ENCODE measurements around the gene ZBTB16.

Gene ZBTB16

DNA sequence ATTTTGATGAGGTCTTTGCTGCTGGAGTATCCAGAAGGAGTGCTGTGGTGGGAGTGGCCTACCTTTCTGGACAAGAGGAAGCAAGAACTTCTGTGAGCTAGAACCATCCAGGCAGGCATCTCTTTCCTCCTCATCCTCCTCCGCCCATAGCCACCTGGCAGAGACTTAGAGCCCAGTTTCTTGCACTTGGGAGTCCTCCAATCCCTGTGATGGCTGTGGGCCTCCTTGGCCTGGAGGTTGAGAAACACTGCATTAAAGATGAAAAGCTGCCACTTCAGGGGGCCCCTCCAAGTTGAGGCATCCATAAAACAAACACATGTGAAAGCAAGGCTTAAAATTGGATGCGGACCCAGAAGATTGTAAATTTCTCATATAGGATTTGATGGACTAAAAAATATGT, 110.3 kb downstream of the ZBTB16 start:
- FAIRE-seq = no peak

DNA sequence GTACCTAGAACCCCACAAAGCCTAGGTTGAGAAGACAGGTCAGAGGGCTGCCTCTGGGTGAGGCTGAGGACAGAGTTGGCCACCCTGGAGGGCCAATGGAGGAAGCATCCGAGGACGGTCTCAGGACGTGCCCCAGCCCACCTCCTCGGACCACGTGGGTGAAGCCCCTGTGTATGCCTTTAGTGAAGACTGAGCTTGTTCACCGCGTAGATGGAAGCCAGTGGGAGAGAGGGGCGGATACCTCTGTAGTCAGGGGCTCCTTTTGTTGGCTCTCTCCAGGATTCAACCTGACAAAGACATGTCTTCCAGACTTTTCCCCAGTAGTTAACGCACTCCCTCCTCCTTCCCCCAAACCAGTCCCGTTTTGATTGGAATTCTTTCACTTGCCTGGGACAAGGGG, 110.7 kb downstream of the ZBTB16 start:
- no peak for FAIRE-seq

DNA sequence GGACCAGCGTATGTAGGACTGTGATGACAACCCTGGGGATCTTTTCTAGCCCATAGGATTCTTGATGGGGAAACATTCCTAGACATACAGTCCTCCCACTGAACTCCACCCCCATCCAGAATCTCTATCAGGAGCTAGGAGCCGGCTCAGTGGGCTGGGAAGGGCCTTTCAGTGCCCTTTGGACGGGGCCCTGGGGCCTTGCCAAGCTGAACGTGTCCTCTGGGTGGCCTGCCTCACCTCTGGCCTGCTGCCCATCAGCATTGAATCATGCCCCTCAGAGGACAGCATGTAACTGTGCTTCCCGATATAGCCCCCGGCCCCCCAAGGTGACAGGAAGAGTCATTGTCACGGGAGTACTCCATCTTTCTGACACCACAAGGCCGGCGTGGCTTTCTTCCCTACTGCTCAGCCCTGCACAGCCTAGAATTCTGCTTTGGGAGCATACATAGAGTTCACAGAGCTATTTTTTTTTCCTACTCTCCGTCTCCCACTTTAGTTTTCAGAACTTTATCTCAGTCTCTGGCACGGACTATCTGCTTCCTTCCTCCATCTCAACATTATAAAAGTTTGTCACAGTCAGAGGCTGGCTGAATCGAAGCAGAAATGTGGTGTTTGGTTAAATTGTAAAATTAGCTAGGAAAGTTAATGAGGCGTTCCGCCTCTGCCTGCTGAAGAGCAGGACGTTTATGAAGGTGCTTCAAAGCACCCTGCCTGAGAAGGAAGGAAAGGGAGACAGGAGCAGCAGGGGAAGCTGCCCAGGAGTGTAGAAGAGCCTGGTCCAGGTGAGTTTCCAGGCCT, 111.9 kb downstream of the ZBTB16 start:
- no peak for FAIRE-seq

DNA sequence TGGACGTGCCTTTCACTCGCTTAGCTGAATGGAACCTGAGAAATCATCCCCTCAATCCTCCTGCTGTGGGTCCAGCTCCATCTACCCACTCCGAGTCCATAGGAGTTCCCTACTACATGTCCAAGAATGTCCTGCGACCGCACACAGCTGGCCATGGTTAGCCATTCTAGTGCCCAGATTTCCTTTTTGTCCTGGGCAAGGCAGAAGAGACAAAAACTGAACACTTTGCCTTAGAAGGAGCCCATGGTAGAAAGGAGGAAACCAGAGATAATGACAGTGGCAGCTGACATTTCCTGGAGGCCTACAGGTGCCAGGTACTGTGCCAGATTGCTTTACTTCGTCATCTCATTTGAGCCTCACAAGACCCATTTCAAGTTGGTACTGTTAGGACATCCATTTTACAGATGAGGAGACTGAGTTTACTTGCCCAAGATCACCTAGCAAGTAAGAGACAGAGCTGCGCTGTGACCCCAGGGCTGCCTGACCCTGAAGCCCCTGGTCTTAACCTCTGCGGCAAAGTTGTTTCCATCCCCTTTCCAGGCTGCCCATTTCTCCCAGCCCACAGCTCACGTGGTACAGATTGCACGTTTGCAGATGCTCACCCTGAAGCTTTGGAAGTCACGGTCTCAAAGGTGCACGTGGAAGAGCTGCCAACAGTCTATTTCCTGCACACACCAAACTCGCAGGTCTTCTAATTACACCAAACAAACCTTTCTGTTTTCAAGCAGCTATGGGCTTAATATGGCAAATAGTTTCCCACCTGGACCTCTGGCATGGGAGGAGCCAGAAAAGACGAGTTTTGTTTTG, 112.7 kb downstream of the ZBTB16 start:
- FAIRE-seq = no peak

DNA sequence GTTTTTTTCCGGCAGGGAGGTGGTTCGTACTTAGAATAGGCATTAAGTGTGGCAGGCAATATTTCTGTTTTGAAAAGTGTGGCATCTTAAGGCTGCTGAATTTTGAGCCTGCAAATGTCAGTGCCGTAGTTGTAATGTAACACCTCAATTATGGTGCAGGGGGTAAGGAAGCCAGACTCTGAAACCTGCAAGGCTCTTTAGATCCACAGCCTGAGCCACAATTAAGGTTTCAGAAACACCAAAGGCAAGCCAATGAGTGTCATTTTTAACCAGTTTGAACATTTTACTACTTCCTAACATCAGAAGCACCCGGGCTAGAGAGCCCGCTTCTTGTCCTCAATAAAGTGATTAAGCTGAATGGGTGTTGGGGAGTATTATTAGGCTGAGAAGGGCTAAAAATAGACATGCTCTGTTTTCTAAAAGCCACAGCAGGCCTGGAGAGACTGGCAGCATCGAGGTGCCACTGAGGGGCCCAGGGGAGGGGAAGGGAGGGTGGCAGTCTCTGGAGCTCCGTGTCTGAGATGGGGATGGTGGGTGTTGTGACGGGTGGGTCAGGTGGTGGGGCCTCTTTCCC, 113.4 kb downstream of the ZBTB16 start:
- no peak for FAIRE-seq

DNA sequence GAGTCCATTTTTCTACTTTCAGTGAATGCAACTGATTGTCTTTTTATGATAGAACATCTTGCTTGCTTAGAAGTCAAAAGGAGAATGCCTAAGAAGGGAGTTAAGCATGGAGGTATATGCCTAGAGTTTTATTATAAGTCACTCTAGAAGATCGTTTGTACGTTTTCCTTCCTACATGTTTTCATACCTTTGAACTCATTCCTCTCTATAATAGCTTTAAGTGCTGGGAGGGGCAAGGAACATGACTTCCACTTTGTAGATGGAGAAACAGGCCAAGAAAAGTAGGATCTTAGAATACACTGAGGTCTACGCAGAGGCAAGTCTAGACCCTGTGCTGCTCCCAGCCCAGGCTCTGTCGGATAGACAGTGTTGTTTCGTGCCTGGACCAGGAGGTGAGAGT, 114.3 kb downstream of the ZBTB16 start:
- no peak for FAIRE-seq

DNA sequence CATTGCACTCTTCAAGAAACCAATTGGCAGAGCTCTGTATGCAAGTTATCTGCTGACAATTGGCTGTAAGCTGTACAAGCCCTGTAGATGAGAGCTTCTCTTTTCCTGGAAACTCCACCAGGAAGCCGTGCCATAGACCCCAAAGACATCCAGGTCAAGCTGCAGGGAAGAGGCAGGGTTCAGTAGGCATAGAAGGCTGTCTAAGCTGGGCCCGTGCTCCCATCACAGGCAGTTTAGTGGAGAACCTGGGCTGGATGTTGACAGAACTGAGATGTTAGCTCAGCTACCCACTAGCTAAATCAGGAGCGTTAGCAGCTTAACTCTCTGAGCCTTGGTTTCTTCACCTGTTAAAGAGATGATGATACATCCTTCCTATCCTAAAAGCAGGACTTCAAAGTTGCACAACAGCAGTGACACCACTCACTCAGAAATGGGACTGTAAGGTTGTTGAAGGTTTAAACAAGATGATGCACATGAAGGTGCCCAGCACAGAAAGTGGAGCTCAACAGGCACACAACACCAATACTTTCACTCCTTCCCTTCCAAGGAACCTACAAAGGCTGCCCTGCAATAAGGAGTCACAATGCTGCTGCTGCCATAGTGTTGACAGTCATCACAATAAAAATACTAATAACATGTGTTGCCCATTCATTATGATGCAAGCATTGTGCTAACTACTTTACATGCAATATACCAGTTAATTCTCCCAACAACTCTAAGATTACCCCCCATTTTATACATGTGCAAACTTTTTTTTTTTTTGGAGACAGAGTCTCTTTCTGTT, 115.4 kb downstream of the ZBTB16 start:
- no peak for FAIRE-seq

DNA sequence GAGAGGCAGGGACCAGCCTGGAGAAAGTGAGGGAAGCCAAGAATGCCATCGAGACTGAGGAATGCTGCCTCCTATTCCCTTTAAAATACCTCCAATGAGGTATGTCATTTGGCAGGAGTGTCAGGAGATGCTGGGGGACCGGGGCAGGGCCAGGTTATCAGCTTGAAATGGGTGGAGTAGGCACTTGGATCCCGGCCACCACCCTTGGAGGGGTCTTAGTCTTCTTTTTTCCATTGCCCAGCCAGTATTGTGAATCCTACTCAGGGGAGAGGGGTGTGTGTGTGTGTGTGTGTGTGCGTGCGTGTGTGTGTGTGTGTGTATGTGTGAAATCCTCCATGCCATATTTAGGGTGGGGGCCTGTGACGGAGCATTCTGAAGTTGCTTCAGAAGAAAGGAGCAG, 116.2 kb downstream of the ZBTB16 start:
- no peak for FAIRE-seq

DNA sequence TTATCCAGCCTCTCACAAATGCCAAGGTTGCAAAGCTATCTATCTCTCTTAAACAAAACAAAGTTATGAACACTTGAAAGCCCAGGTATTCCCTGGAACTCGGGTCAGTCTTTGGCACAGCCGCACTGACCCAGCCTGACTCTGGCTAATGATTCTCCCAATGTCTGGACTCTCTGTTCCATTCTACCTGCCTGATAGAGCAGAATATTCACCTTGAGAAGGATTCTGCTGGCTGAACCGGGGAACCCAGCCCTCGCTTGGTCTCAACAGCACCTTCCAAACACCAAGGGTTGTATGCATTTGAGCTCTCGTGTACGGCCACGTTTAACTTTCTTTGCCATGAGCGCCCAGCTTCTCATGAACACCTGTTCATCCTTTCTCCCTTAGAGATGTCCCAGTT, 116.8 kb downstream of the ZBTB16 start:
- no peak for FAIRE-seq

DNA sequence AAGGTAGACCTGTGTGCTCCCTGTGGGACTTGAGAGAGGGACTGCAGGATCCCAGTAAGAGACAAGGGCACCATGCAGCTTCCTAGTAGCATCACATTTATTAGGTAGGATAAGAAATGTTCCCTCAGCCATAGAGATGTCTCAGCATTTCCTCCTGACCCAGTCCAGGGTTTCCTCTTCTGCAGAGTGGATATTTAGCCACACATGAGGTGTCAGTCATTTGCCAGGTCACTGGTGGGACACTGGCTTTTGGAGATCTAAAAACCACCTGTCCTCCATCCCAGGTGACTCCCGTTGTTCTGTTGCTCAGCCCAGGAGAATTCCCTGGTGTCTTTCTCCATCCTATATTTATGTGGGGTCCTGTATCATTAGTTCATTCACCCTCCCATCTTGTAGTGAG, 119.1 kb downstream of the ZBTB16 start:
- FAIRE-seq = no peak

DNA sequence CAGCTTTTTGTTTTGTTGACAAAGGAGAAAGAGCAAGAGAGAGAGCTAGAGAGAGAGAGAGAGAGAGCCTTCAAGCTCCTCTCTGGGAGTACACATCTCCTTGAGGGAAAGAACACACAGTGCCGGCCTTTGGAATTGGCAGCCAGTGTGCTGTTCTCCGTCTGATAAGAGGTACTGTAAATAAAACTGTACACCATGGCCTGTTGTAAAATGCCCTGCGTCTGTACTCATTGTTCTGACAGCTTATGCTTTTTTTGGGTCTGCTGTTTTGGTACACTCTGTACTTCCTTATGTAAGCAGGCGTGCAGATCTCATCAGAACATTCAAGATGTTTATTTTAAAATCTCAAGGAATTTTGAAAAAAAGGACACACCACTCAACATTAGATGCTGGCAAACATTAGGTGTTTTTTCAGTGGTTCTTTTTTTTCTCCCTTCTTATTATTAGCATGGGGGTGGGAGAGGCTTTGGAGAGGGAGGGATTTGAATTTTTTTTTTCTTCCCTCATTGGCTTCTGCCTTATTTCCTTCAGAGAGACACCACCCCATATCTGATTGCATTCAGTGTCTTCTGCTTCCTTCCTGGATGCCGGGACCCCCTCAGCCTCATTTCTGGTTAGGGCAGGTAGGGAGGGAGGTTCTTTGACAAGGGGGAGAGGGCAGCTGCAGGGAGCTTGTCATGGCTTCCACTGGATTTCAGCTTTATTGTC, 119.9 kb downstream of the ZBTB16 start:
- peak; percentile 78 for FAIRE-seq

DNA sequence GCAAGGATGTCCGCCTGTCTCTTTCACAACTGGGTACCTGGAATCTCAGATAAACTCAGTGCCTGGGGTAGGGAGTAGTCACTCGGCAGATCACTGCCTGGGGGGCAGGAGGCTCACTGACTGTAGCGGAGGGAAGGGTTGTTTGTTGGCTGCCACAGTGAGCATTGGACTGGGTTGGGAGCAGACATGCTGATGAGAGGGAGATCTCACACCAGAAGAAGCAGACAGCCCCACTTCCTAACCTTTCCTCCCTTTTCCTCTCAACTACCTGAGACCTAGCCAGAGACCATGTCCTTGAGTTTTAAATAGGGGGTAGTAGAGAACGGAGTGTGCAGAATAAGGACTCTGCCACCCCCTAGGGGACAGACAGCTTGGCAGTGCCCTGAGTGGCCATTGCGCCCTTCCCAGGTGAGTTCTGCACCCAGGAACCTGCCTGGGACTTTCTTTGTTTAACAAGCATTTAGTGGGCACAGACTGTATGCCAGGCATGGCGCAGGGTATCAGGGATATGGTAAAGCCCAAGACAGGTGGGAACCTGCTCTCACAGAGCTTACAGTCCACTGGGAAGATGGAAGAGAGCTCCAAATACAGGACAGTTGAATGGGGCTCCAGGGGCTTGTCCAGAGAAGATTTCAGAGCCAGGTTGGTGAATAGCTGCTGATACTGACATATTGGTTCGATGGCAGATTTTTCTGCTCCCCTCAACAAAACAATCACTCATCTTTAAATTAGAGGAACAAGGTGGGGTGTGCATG, 121.0 kb downstream of the ZBTB16 start:
- no peak for FAIRE-seq

DNA sequence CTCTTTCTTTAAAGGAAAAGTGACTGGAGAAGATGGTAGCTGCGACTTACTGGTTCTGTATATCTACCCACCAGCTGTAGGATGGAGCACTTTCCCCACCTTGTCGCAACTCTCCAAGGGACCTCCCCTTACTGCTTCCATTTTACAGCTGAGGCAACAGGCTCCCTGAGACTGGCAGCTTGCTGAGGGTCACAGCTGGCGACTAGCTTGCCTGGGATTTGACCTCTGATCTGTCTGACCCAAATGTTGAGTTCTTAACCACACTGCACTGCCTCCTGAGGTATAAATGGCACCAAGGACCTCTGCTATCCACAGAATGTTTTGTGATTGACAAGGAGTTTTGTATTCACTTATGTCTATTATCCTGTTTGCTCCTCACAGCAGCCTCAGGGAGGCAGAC, 121.7 kb downstream of the ZBTB16 start:
- FAIRE-seq = no peak

DNA sequence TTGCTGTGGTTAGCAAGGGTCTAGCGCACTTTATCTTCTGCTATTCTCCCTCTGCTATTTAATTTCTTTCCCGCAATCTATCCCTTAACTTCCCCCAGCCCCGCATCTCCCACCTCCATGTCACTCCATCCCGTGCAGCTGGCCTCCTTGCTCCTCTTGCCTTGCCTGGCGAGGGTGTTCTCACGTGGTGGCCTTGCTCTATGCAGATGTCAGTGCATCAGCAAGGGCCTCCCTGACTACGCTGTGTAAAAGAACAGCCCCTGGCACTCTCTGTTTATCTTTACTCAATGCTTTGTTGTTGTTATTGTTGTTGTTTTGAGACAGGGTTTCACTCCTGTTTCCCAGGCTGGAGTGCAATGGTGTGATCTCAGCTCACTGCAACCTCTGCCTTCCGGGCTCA, 122.2 kb downstream of the ZBTB16 start:
- FAIRE-seq = no peak

DNA sequence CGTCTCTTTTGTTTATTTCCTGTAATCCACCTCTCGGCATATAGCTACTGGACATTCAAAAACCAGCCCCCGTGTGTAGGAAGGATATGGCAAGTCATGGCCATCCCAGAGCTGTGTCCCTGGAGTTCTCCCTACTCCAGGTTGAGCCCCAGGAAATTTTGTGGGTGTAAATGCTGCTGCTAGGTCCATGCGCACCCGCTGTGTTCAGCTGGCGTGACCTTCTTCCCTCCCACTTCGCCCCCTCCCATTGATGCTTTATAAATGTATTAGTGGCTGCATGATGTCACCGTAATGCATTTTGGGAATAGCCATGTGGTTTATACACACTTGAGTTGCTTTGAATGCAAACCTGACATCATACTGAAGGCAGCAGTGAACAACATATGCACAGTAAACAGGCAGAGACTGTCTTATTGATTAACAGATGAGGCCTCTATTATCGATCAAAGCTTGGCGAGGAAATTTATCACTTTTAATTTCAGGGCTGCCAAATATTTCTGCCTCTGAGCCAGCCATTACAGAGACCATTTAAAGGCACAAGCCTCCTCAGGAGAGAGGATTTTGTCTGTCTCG, 123.0 kb downstream of the ZBTB16 start:
- FAIRE-seq = no peak

DNA sequence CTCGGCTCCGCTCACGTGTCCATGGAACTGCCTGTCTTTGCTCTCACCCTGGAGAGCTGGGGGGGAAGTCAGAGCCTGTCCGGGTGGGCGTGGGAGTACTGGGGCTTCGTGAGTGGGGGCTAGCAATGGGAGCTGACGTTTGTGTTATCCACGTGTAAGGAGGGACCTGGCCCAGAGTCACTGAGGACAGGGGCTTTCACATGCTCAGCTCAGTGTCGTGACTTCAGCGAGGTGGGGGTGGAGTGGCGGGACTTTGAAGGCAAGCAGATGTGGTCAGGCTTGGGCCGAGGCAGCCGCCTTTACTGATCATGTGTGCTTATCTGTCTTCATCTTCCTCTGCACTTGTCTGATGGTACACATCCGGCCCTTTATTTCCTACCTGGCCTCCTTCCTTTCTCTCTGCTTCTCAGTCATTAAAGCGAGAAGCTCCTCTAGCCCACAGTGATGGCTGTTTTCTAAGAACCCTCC, 123.6 kb downstream of the ZBTB16 start:
- FAIRE-seq = no peak

DNA sequence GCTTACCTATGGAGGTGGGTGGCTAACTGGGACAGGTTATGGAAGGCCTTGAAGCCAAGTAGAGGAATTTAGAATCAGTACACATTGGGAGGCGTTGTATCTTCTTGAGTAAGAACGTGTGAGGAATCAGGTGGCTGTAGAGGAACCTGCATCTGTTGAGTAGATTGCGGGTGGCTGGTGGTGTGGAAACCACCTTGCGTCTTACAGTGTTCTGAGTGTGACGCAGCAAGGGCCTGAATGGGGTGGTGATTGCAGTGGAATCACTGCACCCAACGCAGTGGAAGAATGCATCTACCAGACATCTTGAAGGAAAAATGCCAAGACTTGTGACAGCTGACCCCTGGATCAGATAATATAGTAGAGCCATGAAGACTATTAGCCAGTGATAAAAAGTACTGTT, 125.9 kb downstream of the ZBTB16 start:
- no peak for FAIRE-seq

DNA sequence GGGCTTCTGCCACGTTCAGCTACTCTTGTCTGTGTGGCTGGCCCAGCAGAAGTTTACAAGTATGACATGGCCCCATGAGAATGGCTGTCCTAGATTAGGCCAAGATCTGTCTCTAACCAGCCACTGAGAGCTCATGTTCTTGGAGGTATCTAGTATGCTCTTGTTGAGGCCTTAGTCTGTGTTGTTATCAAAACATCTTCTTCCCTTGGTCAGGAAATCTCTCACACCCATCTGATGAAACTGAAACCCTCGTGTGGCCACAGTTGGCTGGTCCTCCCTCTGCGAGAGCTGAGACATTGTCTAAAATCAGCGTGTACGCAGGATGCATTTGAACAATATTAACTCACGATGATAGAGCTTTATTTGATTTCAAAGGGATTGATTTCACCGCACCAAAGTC, 127.7 kb downstream of the ZBTB16 start:
- FAIRE-seq = no peak

DNA sequence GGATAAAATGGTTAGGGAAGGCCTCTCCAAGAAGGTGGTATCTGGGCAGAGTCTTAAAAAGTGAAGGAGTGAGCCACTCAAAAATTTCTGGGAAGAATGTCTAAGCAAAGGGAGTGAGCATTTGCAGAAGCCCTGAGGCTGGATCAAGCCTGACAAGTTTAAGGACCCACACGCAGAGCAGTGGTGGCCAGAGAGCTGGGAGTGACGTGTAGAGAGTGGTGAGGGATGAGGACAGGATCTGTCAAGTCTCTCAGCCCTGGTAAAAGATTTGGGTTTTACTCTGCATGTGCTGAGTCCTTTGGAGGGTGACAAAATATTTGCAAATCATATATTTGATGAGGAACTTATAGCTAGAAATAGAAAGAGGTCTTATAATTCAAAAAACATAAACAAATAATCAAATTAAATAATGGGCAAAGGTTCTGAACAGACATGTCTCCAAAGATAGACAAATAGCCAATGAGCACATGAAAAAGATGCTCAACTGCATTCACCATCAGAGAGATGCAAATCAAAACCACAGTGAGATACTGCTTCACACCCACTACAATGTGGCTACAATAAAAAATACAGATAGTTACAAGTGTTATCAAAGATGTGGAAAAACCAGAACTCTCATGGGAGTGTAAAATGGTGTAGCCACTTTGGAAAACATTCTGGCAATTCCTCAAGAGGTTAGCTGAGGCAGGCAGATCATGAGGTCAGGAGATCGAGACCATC, 129.5 kb downstream of the ZBTB16 start:
- no peak for FAIRE-seq

DNA sequence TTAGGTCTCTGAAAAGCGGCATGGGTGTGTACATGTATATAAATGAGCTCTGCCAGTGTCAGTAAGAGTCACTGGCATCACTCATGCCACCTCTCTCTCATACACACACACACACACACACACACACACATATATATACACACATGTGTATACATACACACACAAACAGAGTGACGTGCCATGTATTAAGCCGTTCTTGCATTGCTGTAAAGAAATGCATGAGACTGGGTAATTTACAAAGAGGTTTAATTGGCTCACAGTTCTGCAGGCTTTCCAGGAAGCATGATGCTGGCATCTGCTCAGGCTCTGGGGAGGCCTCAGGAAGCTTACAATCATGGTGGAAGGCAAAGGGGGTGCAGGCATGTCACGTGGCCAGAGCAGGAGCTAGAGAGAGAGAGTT, 131.1 kb downstream of the ZBTB16 start:
- FAIRE-seq = no peak

DNA sequence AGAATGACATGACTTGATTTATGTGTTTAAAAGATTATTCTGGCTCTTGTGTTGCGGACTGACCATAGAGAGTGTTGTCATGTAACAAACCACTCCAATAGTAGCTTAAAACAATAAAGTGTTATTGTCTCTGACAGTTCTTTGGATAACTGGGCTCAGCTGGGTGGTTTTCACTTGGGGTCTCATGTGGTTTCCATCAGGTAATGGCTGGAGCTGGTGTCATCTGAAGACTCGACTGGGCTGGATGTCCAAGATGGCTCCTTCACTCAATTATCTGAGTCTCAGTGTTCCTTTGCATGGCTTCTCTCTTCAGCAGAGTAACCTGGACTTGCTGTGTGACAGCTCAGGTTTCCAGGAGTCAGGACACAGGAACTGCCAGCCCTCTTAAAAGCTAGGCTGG, 132.4 kb downstream of the ZBTB16 start:
- FAIRE-seq = no peak
